Uterus (tissue), 4 donors: ENCODE measurements around the gene THAP3. TPM values are rescaled to one million over a fixed set of nuclear protein-coding genes. Genes with fewer than 3 reads are reported as not detected.
A peak's percentile ranks its signal among the peaks of the same experiment; 100 is the strongest.

Experiments used
- DNase-seq, 2 donors: peaks; one replicate each; pipeline ENCODE4 v3.0.0-alpha.2; 2019 to 2020
- H3K27ac ChIP-seq, 2 donors: fragments of 200-600 bp; sonication (generic); 1 replicate in 1 of 2; 2 replicates in 1 of 2; pipeline ENCODE4 v1.5.1; 2016 to 2018
- H3K27me3 ChIP-seq, 2 donors: fragments of 200-600 bp; sonication (generic); one replicate each; pipeline ENCODE4 v1.5.1; 2018 to 2019; ENCODE audit warnings: control low read depth in 1 of 2
- H3K36me3 ChIP-seq, 2 donors: fragments of 200-600 bp; sonication (generic); one replicate each; pipeline ENCODE4 v1.5.1; 2019; ENCODE audit warnings: control low read depth in 1 of 2
- H3K4me1 ChIP-seq, 2 donors: fragments of 200-600 bp; sonication (generic); one replicate each; pipeline ENCODE4 v1.5.1; 2018 to 2019; ENCODE audit warnings: control low read depth in 1 of 2
- H3K4me3 ChIP-seq, 2 donors: fragments of 200-600 bp; sonication (generic); 1 replicate in 1 of 2; 2 replicates in 1 of 2; pipeline ENCODE4 v1.5.1; 2018 to 2019; ENCODE audit warnings: mild to moderate bottlenecking in 1 of 2
- H3K9me3 ChIP-seq, 2 donors: fragments of 200-600 bp; sonication (generic); one replicate each; pipeline ENCODE4 v1.5.1; 2019; ENCODE audit warnings: control low read depth in 1 of 2
- POLR2A ChIP-seq, 2 donors: fragments of 450-650 bp; IDR thresholded peaks; one replicate each; pipeline ENCODE4 v1.6.1; 2016; ENCODE audit warnings: antibody characterized with exemption in 2 of 2, mild to moderate bottlenecking in 1 of 2, moderate library complexity in 1 of 2
- intact Hi-C: fragments of 100-400 bp; cut with DNase I; formaldehyde crosslinking; loops from one replicate; pipeline ENCODE4 v1.15.1; 2023; ENCODE audit warnings: low total_unique reads
- total RNA-seq, 4 donors: library from RNA; depleted of rRNA in 3 of 4; stranded (reverse); fragments of >200 nt in 3 of 4; gene quantifications; one replicate each; pipeline versions ENCODE4 v1.1.0 to v1.2.4, GENCODE V29; 2014 to 2023
- TF ChIP-seq, protein P1 (sequence below), 4 experiments: fragments of 200-600 bp in 2 of 4; fragments of 450-650 bp in 2 of 4; sonication (generic) in 2 of 4; IDR thresholded peaks; one replicate each; pipeline ENCODE4 v1.5.1; 2016 to 2019; ENCODE audit warnings: antibody characterized with exemption in 4 of 4, mild to moderate bottlenecking in 2 of 4, moderate library complexity in 1 of 4
- donor health status: DM: yes; HTN: yes; CAD: no.

The THAP3 gene
- total RNA-seq, 4 donors from 2014 or later = 19.1 to 23.9 (median 21.9) TPM

DNA sequence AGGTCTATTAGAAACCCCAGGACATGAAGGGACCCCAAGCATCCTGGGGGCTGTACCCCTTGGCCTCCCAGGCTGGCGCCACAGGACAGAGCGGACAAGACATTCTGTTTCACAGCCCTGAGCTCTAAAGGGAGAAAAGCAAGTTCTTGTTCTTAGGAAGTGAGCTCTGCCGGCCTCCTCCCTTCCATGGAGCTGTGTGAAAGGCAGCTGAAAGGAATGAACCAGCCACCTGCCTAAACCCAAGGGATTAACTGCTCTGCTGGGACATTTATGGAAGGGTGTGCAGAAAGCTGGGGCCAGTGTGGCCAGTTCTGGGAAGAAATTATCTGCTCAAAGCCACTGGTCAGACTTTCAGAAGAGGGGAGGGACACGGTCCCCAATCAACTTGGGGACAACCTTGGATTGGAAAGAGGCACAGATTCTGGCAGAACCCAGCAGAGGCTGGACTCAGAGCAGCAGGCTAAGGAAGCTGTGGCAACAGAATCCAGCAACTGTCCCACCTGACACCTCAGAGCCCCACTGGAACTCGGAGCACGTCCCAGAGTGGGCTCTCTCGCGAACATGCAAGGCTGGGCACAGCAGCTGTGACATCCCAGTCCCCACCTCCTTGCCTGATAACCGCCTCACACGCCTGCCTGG lies 24.1 kb upstream of the THAP3 start:
- H3K9me3 ChIP-seq = no peaks in the 10 kb centered on the region
- H3K27me3 ChIP-seq = no peaks in the 10 kb centered on the region
- peak overlapping the region; percentile 74 to 95 for H3K4me3 ChIP-seq
- H3K27ac ChIP-seq = peak overlapping the region; percentile 99 to 100
- intact Hi-C loops = loop anchor here (2.0 kb wide), 1 partner anchor 46 kb away; the partner anchor contains the start of genes NOL9 and TAS1R1
- TF ChIP-seq, protein P1, sequence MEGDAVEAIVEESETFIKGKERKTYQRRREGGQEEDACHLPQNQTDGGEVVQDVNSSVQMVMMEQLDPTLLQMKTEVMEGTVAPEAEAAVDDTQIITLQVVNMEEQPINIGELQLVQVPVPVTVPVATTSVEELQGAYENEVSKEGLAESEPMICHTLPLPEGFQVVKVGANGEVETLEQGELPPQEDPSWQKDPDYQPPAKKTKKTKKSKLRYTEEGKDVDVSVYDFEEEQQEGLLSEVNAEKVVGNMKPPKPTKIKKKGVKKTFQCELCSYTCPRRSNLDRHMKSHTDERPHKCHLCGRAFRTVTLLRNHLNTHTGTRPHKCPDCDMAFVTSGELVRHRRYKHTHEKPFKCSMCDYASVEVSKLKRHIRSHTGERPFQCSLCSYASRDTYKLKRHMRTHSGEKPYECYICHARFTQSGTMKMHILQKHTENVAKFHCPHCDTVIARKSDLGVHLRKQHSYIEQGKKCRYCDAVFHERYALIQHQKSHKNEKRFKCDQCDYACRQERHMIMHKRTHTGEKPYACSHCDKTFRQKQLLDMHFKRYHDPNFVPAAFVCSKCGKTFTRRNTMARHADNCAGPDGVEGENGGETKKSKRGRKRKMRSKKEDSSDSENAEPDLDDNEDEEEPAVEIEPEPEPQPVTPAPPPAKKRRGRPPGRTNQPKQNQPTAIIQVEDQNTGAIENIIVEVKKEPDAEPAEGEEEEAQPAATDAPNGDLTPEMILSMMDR (IDR thresholded peaks at IDR 0.05) = no peak
- no peak for TF ChIP-seq POLR2A (IDR thresholded peaks at IDR 0.05)
- H3K36me3 ChIP-seq = no peaks in the 10 kb centered on the region
- peaks cover 15 to 31% of the 10 kb centered on the region in 2 donors for H3K4me1 ChIP-seq
- DNase-seq = no peak

DNA sequence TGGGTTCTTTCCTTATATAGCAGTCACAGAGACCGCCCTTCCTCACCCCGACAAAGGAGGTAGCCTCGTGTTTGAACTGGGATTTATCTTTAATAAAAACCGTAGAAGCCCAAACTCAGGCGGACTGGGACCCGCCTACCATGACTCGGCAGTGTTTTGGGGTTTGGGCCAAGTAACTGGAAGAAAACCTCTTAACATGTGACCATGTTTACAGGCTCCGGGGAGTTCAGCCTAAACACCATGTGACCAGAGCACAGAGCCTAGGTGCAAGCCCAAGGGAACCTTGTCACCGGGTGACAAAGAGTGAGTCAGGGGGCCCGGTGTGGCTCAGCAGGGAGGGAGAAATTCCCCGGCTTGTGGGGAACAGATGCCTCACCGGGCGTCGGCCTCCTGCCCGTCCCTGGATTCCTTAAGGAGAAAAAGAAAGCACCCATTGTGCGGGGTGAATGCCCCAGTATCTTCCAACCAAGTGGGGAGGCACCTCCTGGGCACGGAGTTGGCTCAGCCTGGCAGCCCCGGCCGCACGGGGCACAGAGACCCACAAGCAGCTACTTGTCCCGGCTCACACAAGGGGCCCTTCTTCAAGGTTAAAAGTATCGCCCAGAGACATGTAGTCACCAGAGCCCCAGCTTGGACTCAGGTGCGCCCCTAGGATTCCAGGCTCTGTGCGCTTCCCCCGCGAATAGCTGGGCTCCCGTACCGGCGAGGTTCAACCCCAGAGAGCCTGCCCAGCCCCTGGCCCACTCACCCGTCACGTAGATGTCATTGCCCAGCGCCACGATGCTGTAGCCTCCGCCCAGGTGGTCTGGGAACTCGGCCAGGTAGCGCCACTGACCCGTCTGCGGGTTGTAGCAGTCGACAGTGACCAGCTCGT lies 23.4 kb upstream of the THAP3 start:
- peak; percentile 49 to 87 for TF ChIP-seq POLR2A (IDR thresholded peaks at IDR 0.05)
- TF ChIP-seq, protein P1 (IDR thresholded peaks at IDR 0.05) = no peak
- no peaks in the 10 kb centered on the region for H3K9me3 ChIP-seq
- peak; percentile 76 to 87 for DNase-seq
- intact Hi-C loops = loop anchor here (2.0 kb wide), 1 partner anchor 46 kb away; the partner anchor contains the start of genes NOL9 and TAS1R1
- no peaks in the 10 kb centered on the region for H3K36me3 ChIP-seq
- peak overlapping the region; percentile 74 to 95 for H3K4me3 ChIP-seq
- H3K27ac ChIP-seq = peak overlapping the region; percentile 99 to 100
- no peaks in the 10 kb centered on the region for H3K27me3 ChIP-seq
- H3K4me1 ChIP-seq = peaks cover 15 to 31% of the 10 kb centered on the region in 2 donors

DNA sequence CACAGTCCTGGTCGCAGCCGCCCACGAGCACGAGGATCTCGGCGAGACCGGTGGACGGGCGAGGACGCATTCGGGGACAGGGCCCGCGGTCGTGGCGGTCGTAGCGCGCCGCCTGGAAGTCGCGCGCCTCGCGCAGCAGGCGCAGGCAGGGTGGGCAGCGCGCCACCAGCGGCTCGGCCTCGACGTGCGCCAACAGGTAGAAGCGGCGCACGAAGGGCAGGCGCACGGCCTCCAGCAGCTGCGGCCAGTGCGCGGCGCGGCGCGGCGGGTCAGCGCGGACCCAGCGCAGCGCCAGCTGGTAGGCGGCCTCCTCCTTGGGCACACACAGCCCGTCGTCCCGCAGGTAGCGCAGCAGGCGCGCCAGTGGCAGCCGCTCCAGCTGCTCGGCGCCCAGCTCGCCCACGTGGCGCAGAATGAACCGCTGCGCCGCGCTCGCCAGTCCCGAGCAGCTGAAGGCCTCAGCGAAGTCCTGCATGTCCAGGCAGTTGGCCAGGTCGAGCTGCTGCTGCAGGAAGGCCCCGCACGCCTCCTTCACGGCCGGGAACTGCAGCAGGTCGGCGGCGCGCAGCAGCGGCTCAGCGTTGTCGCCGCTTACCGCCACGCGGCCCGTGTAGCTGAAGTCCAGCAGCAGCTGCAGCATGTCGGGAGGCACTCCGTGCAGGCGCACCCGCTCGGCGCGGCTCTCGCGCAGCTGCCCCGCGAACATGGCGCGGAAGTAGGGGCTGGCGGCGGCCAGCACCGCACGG lies 22.6 kb upstream of the THAP3 start:
- TF ChIP-seq, protein P1 (IDR thresholded peaks at IDR 0.05) = no peak
- no peak for TF ChIP-seq POLR2A (IDR thresholded peaks at IDR 0.05)
- H3K9me3 ChIP-seq = no peaks in the 10 kb centered on the region
- H3K4me3 ChIP-seq = peak overlapping the region; percentile 74 to 95
- H3K36me3 ChIP-seq = no peaks in the 10 kb centered on the region
- peaks cover 9 to 23% of the 10 kb centered on the region in 2 donors for H3K4me1 ChIP-seq
- H3K27ac ChIP-seq = peak overlapping the region; percentile 99 to 100
- no peaks in the 10 kb centered on the region for H3K27me3 ChIP-seq
- DNase-seq = peak; percentile 56 to 57
- intact Hi-C loops = loop anchor here (2.0 kb wide), 1 partner anchor 47 kb away; the partner anchor contains the start of genes NOL9 and TAS1R1

DNA sequence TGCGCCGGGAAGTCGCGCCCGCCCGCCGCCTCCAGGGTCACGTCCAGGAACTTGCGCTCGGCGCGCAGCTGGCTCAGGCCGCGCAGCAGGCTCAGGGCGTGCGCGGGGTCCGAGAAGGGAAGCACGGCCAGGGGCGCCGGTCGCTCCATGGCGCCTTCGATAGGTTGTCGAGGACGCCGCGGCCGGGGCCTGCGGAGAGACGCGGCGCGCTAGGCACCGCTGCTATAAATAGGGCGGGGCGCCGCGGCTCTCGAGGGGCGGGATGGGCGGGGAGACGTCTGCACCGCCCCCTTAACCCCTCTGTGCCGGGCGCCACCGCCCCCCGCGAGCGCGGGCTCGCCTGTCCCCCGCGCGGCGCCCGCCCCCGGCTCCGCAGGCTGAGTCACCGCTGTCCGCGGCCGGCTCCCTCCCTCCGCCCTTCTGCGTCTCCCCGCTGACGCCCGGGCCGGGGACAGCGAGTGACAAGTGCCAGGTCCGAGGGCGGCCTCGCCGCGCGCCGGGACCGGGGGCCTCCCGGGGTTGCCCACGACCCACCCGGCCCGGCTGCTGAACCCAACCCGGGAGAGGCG lies 21.9 kb upstream of the THAP3 start, which contains the start of gene KLHL21:
Gene KLHL21, minus strand, starts transcription at position 201 of the 569 bp plus-strand sequence. Its CDS starts 52 bp downstream, at position 149.
- Histone ChIP-seq H3K27me3 (no peaks in the 10 kb centered on the region), H3K4me1 (peaks cover 3 to 18% of the 10 kb centered on the region in 2 donors), H3K9me3 (no peaks in the 10 kb centered on the region), H3K4me3 (peak within 1 kb of the TSS; percentile 74 to 95), H3K27ac (peak within 1 kb of the TSS; percentile 99 to 100), H3K36me3 (no peaks in the 10 kb centered on the region)
- peak; percentile 74 to 91 for TF ChIP-seq POLR2A (IDR thresholded peaks at IDR 0.05)
- TF ChIP-seq, protein P1 (IDR thresholded peaks at IDR 0.05) = peak in 2 of 4 experiments; percentile 5 to 22
- DNase-seq = peak; percentile 88 to 91
- intact Hi-C loops = no loop called here
